ENCODE data around the gene CCDC24.

- TF ChIP-seq CTCF (IDR thresholded peaks at IDR 0.05) = no peak
- no peak for TF ChIP-seq POLR2A (IDR thresholded peaks at IDR 0.05)
Observed at GRCh38 chr1:43953361-43953760, 38.0 kb upstream of the CCDC24 start.
